Measurements from ENCODE around the gene IFI27L1. TPM values are rescaled to one million over a fixed set of nuclear protein-coding genes. Genes with fewer than 3 reads are reported as not detected.

Gene IFI27L1
- total and polyA plus RNA-seq, 2 of the 13 experiments (the other 11 are each of a cell fraction or from before 2014, with no cell fraction given): 11.9 to 19.0 TPM

GRCh38 chr14:94058674-94059138, 22.4 kb upstream of the IFI27L1 start (continued):
- TF ChIP-seq, protein P1, sequence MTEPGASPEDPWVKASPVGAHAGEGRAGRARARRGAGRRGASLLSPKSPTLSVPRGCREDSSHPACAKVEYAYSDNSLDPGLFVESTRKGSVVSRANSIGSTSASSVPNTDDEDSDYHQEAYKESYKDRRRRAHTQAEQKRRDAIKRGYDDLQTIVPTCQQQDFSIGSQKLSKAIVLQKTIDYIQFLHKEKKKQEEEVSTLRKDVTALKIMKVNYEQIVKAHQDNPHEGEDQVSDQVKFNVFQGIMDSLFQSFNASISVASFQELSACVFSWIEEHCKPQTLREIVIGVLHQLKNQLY (CRISPR knock-in tag; IDR thresholded peaks at IDR 0.05): peak; percentile 55; the same call in 1 of the 2 replicates
- TF ChIP-seq ZNF513 (CRISPR knock-in tag; conservative IDR thresholded peaks at IDR 0.05) (no peak), ZNF317 (CRISPR knock-in tag; IDR thresholded peaks at IDR 0.05) (0 out of 2 replicates have a peak, but pooled peaks have one; percentile 58), CEBPG (CRISPR knock-in tag; IDR thresholded peaks at IDR 0.05) (peak; percentile 32), EEA1 (CRISPR knock-in tag; IDR thresholded peaks at IDR 0.05; ENCODE audit: borderline replicate concordance) (no peak), ZNF460 (CRISPR knock-in tag; IDR thresholded peaks at IDR 0.05; ENCODE audit: borderline replicate concordance) (no peak), EHMT2 (IDR thresholded peaks at IDR 0.05; ENCODE audit: borderline replicate concordance, low read depth, low read length) (no peak), ZNF678 (CRISPR knock-in tag; IDR thresholded peaks at IDR 0.05) (no peak), ZNF850 (CRISPR knock-in tag; conservative IDR thresholded peaks at IDR 0.05) (no peak), ZBTB14 (CRISPR knock-in tag; IDR thresholded peaks at IDR 0.05) (no peak), ZKSCAN8 (CRISPR knock-in tag; IDR thresholded peaks at IDR 0.05; ENCODE audit: borderline replicate concordance) (peak; percentile 24; the same call in 1 of the 2 replicates), ZHX1 (CRISPR knock-in tag; IDR thresholded peaks at IDR 0.05; ENCODE audit: low read depth) (0 out of 2 replicates have a peak, but pooled peaks have one; percentile 21), PTBP1 (IDR thresholded peaks at IDR 0.05; ENCODE audit: low read depth, low read length, poor library complexity, severe bottlenecking) (no peak), TOE1 (CRISPR knock-in tag; IDR thresholded peaks at IDR 0.05) (no peak), JUN (CRISPR knock-in tag; IDR thresholded peaks at IDR 0.05) (no peak), FOXP1 (IDR thresholded peaks at IDR 0.05) (no peak), FOXP1 (CRISPR knock-in tag; IDR thresholded peaks at IDR 0.05) (peak; percentile 56), NCOR1 (IDR thresholded peaks at IDR 0.05; ENCODE audit: borderline replicate concordance, low read length) (peak; percentile 49; the same call in 1 of the 2 replicates)
- TF ChIP-seq, protein P2, sequence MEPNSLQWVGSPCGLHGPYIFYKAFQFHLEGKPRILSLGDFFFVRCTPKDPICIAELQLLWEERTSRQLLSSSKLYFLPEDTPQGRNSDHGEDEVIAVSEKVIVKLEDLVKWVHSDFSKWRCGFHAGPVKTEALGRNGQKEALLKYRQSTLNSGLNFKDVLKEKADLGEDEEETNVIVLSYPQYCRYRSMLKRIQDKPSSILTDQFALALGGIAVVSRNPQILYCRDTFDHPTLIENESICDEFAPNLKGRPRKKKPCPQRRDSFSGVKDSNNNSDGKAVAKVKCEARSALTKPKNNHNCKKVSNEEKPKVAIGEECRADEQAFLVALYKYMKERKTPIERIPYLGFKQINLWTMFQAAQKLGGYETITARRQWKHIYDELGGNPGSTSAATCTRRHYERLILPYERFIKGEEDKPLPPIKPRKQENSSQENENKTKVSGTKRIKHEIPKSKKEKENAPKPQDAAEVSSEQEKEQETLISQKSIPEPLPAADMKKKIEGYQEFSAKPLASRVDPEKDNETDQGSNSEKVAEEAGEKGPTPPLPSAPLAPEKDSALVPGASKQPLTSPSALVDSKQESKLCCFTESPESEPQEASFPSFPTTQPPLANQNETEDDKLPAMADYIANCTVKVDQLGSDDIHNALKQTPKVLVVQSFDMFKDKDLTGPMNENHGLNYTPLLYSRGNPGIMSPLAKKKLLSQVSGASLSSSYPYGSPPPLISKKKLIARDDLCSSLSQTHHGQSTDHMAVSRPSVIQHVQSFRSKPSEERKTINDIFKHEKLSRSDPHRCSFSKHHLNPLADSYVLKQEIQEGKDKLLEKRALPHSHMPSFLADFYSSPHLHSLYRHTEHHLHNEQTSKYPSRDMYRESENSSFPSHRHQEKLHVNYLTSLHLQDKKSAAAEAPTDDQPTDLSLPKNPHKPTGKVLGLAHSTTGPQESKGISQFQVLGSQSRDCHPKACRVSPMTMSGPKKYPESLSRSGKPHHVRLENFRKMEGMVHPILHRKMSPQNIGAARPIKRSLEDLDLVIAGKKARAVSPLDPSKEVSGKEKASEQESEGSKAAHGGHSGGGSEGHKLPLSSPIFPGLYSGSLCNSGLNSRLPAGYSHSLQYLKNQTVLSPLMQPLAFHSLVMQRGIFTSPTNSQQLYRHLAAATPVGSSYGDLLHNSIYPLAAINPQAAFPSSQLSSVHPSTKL (CRISPR knock-in tag; IDR thresholded peaks at IDR 0.05): peak; percentile 71
